IMR-90 (cell line): Measurements from ENCODE around the gene KRT78. TPM values are rescaled to one million over a fixed set of nuclear protein-coding genes. Genes with fewer than 3 reads are reported as not detected.

Experiments used
- ATAC-seq: fragments of 200-7000 bp; cut with Tn5 transposase; 2 replicates; pipeline ENCODE4 v1.9.1; 2020; ENCODE audit warnings: low read depth, mild to moderate bottlenecking, moderate library complexity
- BruUV-seq: library from RNA; stranded (reverse); fragments of 400-500 nt; replicated peaks from 2 replicates; lab custom pipeline; 2021; lab: Mats Ljungman, UMichigan
- CTCF ChIA-PET: fragments of 300-600 bp; formaldehyde crosslinking; extraction: SDS; loops from one replicate; lab custom pipeline; 2021; ENCODE audit warnings: antibody characterized with exemption; lab: Yijun Ruan, JAX
- POLR2A ChIA-PET: fragments of 300-600 bp; sonication (Branson Sonifier 250); formaldehyde crosslinking; loops from one replicate; lab custom pipeline; 2022; ENCODE audit warnings: antibody characterized with exemption; ENCODE audit not compliant: unreplicated experiment; lab: Charles Lee
- DNase-seq: peaks from one replicate; pipeline ENCODE4 v3.0.0; 2013
- H2AFZ ChIP-seq: replicated peaks from 2 replicates; pipeline ENCODE3; 2013; ENCODE audit warnings: low read length, mild to moderate bottlenecking; ENCODE audit not compliant: poor library complexity
- H2AK5ac ChIP-seq: 2 replicates; pipeline ENCODE4 v1.6.1; 2013; ENCODE audit warnings: low read depth, low read length, inconsistent platforms
- H2AK9ac ChIP-seq: replicated peaks from 2 replicates; pipeline ENCODE3; 2013; ENCODE audit warnings: mild to moderate bottlenecking, low read depth, low read length, moderate library complexity; ENCODE audit not compliant: poor library complexity
- H2BK120ac ChIP-seq: 2 replicates; pipeline ENCODE4 v1.6.1; 2013; ENCODE audit warnings: low read depth, low read length, inconsistent platforms
- H2BK15ac ChIP-seq: 3 replicates; pipeline ENCODE4 v1.6.1; 2013; ENCODE audit warnings: low read depth, low read length, inconsistent platforms
- H2BK20ac ChIP-seq: 2 replicates; pipeline ENCODE4 v1.6.1; 2013; ENCODE audit warnings: low read depth, mild to moderate bottlenecking, inconsistent platforms, low read length, moderate library complexity
- H2BK5ac ChIP-seq: 2 replicates; pipeline ENCODE4 v1.6.1; 2013; ENCODE audit warnings: mild to moderate bottlenecking, low read depth, low read length, inconsistent platforms; ENCODE audit not compliant: poor library complexity, severe bottlenecking
- H3K14ac ChIP-seq: replicated peaks from 2 replicates; pipeline ENCODE4 v1.6.1; 2013; ENCODE audit warnings: low read depth, low read length, inconsistent platforms
- H3K18ac ChIP-seq: 2 replicates; pipeline ENCODE4 v1.6.1; 2013; ENCODE audit warnings: low read depth, low read length, control low read depth
- H3K23ac ChIP-seq: 2 replicates; pipeline ENCODE4 v1.6.1; 2013; ENCODE audit warnings: low read depth, low read length, inconsistent platforms
- H3K27ac ChIP-seq: 2 replicates; pipeline ENCODE4 v1.5.1; 2013; ENCODE audit warnings: mild to moderate bottlenecking, control low read depth, low read length; ENCODE audit not compliant: insufficient read depth
- H3K27me3 ChIP-seq: 2 replicates; pipeline ENCODE4 v1.6.1; 2013; ENCODE audit warnings: low read length; ENCODE audit not compliant: control insufficient read depth, insufficient read depth
- H3K36me3 ChIP-seq: 2 replicates; pipeline ENCODE4 v1.6.1; 2013; ENCODE audit warnings: low read length, mixed read lengths; ENCODE audit not compliant: control insufficient read depth, insufficient read depth
- H3K4ac ChIP-seq: 2 replicates; pipeline ENCODE4 v1.6.1; 2013; ENCODE audit warnings: low read depth, low read length, inconsistent platforms
- H3K4me1 ChIP-seq: 2 replicates; pipeline ENCODE4 v1.6.1; 2013; ENCODE audit warnings: low read length, mixed read lengths; ENCODE audit not compliant: control insufficient read depth, insufficient read depth
- H3K4me2 ChIP-seq: 2 replicates; pipeline ENCODE4 v1.6.1; 2013; ENCODE audit warnings: low read depth, mild to moderate bottlenecking, control low read depth, low read length, moderate library complexity
- H3K4me3 ChIP-seq: 2 replicates; pipeline ENCODE4 v1.5.1; 2013; ENCODE audit warnings: low read depth, mild to moderate bottlenecking, control low read depth, low read length, moderate library complexity; ENCODE audit not compliant: insufficient read depth
- H3K56ac ChIP-seq: 2 replicates; pipeline ENCODE4 v1.6.1; 2013; ENCODE audit warnings: low read length, inconsistent platforms; ENCODE audit not compliant: insufficient read depth; ENCODE audit errors: extremely low read depth
- H3K79me1 ChIP-seq, 2 experiments: 2 replicates each; pipeline ENCODE4 v1.6.1; 2013; ENCODE audit warnings: low read length in 2 of 2, inconsistent platforms in 1 of 2, low read depth in 1 of 2
- H3K9ac ChIP-seq: 2 replicates; pipeline ENCODE4 v1.6.1; 2013; ENCODE audit warnings: low read depth, low read length, control low read depth
- H3K9me1 ChIP-seq: 2 replicates; pipeline ENCODE4 v1.6.1; 2013; ENCODE audit warnings: low read length, inconsistent platforms; ENCODE audit not compliant: insufficient read depth
- H3K9me3 ChIP-seq: 2 replicates; pipeline ENCODE4 v1.6.1; 2013; ENCODE audit warnings: low read length; ENCODE audit not compliant: control insufficient read depth, insufficient read depth
- H4K20me1 ChIP-seq: 2 replicates; pipeline ENCODE4 v1.6.1; 2013; ENCODE audit warnings: low read length, inconsistent platforms; ENCODE audit not compliant: insufficient read depth
- H4K5ac ChIP-seq: 2 replicates; pipeline ENCODE4 v1.6.1; 2013; ENCODE audit warnings: mild to moderate bottlenecking, low read depth, low read length, control low read depth
- H4K8ac ChIP-seq, 2 experiments: 2 replicates each; pipeline ENCODE4 v1.6.1; 2013; ENCODE audit warnings: low read depth in 2 of 2, low read length in 2 of 2, control low read depth in 1 of 2, inconsistent platforms in 1 of 2
- H4K91ac ChIP-seq: 2 replicates; pipeline ENCODE4 v1.6.1; 2013; ENCODE audit warnings: low read depth, low read length, inconsistent platforms; ENCODE audit not compliant: insufficient read depth
- BHLHE40 ChIP-seq: fragments of 150-350 bp; IDR thresholded peaks from 2 replicates; pipeline ENCODE4 v1.6.1; 2016; ENCODE audit warnings: mild to moderate bottlenecking, low read depth, low read length
- CEBPB ChIP-seq: IDR thresholded peaks from 2 replicates; pipeline ENCODE4 v1.6.1; 2012; ENCODE audit warnings: low read depth, low read length, improper control_type of control experiment
- CHD1 ChIP-seq: IDR thresholded peaks from 2 replicates; pipeline ENCODE4 v1.6.1; 2012; ENCODE audit warnings: low read depth, low read length, improper control_type of control experiment
- FOS ChIP-seq: fragments of 150-350 bp; IDR thresholded peaks from 2 replicates; pipeline ENCODE4 v1.6.1; 2016; ENCODE audit warnings: low read depth, low read length
- MAFK ChIP-seq: IDR thresholded peaks from 2 replicates; pipeline ENCODE4 v1.6.1; 2012; ENCODE audit warnings: low read depth, low read length, improper control_type of control experiment
- MAZ ChIP-seq: IDR thresholded peaks from 2 replicates; pipeline ENCODE4 v1.6.1; 2012; ENCODE audit warnings: low read depth, mild to moderate bottlenecking, low read length, improper control_type of control experiment, moderate library complexity, borderline replicate concordance
- MXI1 ChIP-seq: IDR thresholded peaks from 2 replicates; pipeline ENCODE4 v1.6.1; 2012; ENCODE audit warnings: low read depth, mild to moderate bottlenecking, low read length, moderate library complexity, borderline replicate concordance
- NFE2L2 ChIP-seq: fragments of 150-350 bp; IDR thresholded peaks from 2 replicates; pipeline ENCODE4 v1.6.1; 2016; ENCODE audit warnings: low read depth, mild to moderate bottlenecking, low read length
- POLR2A ChIP-seq: IDR thresholded peaks from 2 replicates; pipeline ENCODE4 v1.6.1; 2012; ENCODE audit warnings: mild to moderate bottlenecking, low read depth, low read length
- RAD21 ChIP-seq: IDR thresholded peaks from 2 replicates; pipeline ENCODE4 v1.6.1; 2012; ENCODE audit warnings: low read length, improper control_type of control experiment
- RCOR1 ChIP-seq: IDR thresholded peaks from 2 replicates; pipeline ENCODE4 v1.6.1; 2012; ENCODE audit warnings: mild to moderate bottlenecking, low read length, improper control_type of control experiment; ENCODE audit not compliant: insufficient replicate concordance
- RFX5 ChIP-seq: IDR thresholded peaks from 2 replicates; pipeline ENCODE4 v1.8.0; 2012; ENCODE audit warnings: low read depth, mild to moderate bottlenecking, low read length, moderate library complexity
- SMC3 ChIP-seq: fragments of 150-350 bp; IDR thresholded peaks from 2 replicates; pipeline ENCODE4 v1.6.1; 2016; ENCODE audit warnings: low read depth, mild to moderate bottlenecking, antibody characterized with exemption, low read length, moderate library complexity
- USF2 ChIP-seq: fragments of 150-350 bp; IDR thresholded peaks from 2 replicates; pipeline ENCODE4 v1.6.1; 2017; ENCODE audit warnings: mild to moderate bottlenecking, antibody characterized with exemption, low read length, low read depth
- WGBS, 2 experiments: methylation state at CpG; one replicate each; pipeline versions ENCODE4 v1.1.5 to v1.1.7; 2013; ENCODE audit warnings: missing lambda C conversion rate in 2 of 2; ENCODE audit not compliant: insufficient read length in 1 of 2; ENCODE audit errors: extremely low coverage in 2 of 2; 5-methylcytosine and 5-hydroxymethylcytosine counted together
- dilution Hi-C: fragments of 300-500 bp; cut with HindIII; formaldehyde crosslinking; loops from one replicate; pipeline ENCODE4 v1.14.3; 2018; ENCODE audit warnings: low sequenced_read_pairs; ENCODE audit not compliant: unreplicated experiment
- in situ Hi-C: fragments of 300-500 bp; cut with MboI; formaldehyde crosslinking; loops from 3 replicates; pipeline ENCODE4 v1.14.3; 2019; ENCODE audit warnings: low sequenced_read_pairs, inconsistent platforms, mixed read lengths
- intact Hi-C: fragments of 100-400 bp; cut with micrococcal nuclease; formaldehyde crosslinking; loops from 2 replicates; pipeline ENCODE4 v1.10.0; 2022
- polyA plus RNA-seq, 3 experiments: library from polyadenylated mRNA; depleted of rRNA; stranded (reverse); fragments of >200 nt; gene quantifications; 2 replicates each; pipeline ENCODE4 v1.2.3, GENCODE V29; 2012; ENCODE audit warnings: low replicate concordance in 1 of 3
- total RNA-seq: library from RNA; depleted of rRNA; stranded (reverse); fragments of >200 nt; gene quantifications from 2 replicates; pipeline ENCODE4 v1.2.3, GENCODE V29; 2012
- TF ChIP-seq, protein P1 (sequence below): fragments of 150-350 bp; IDR thresholded peaks from 2 replicates; pipeline ENCODE4 v1.6.1; 2016; ENCODE audit warnings: low read depth, mild to moderate bottlenecking, low read length, moderate library complexity, borderline replicate concordance
- TF ChIP-seq, protein P2 (sequence below): conservative IDR thresholded peaks from 2 replicates; pipeline ENCODE4 v1.5.1; 2012; ENCODE audit warnings: mild to moderate bottlenecking, low read depth, low read length, improper control_type of control experiment

Gene KRT78
- total and polyA plus RNA-seq, 2 of the 4 experiments (the other 2 are of a cell fraction), result not detected

GRCh38 chr12:52845946-52846345 lies 2.8 kb downstream of the KRT78 start:
- H3K9me1 ChIP-seq, result no peaks in the 10 kb centered on the region
- dilution Hi-C loops, result no loop called here
- H2AK9ac ChIP-seq, result no peak overlapping the region
- H3K79me1 ChIP-seq, result no peaks in the 10 kb centered on the region
- H3K4me2 ChIP-seq, result no peak overlapping the region
- no peak overlapping the region for H3K18ac ChIP-seq
- H3K9ac ChIP-seq, result no peak overlapping the region
- TF ChIP-seq CHD1, result no peak
- TF ChIP-seq POLR2A, result no peak
- TF ChIP-seq RCOR1, result no peak
- TF ChIP-seq MAFK, result no peak
- TF ChIP-seq BHLHE40, result no peak
- no peak for TF ChIP-seq SMC3
- TF ChIP-seq RAD21, result no peak
- TF ChIP-seq MAZ, result no peak
- TF ChIP-seq, protein P1, sequence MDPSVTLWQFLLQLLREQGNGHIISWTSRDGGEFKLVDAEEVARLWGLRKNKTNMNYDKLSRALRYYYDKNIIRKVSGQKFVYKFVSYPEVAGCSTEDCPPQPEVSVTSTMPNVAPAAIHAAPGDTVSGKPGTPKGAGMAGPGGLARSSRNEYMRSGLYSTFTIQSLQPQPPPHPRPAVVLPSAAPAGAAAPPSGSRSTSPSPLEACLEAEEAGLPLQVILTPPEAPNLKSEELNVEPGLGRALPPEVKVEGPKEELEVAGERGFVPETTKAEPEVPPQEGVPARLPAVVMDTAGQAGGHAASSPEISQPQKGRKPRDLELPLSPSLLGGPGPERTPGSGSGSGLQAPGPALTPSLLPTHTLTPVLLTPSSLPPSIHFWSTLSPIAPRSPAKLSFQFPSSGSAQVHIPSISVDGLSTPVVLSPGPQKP, result no peak
- TF ChIP-seq, protein P2, sequence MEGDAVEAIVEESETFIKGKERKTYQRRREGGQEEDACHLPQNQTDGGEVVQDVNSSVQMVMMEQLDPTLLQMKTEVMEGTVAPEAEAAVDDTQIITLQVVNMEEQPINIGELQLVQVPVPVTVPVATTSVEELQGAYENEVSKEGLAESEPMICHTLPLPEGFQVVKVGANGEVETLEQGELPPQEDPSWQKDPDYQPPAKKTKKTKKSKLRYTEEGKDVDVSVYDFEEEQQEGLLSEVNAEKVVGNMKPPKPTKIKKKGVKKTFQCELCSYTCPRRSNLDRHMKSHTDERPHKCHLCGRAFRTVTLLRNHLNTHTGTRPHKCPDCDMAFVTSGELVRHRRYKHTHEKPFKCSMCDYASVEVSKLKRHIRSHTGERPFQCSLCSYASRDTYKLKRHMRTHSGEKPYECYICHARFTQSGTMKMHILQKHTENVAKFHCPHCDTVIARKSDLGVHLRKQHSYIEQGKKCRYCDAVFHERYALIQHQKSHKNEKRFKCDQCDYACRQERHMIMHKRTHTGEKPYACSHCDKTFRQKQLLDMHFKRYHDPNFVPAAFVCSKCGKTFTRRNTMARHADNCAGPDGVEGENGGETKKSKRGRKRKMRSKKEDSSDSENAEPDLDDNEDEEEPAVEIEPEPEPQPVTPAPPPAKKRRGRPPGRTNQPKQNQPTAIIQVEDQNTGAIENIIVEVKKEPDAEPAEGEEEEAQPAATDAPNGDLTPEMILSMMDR, result no peak
- no peak for TF ChIP-seq NFE2L2
- TF ChIP-seq USF2, result no peak
- no peak for TF ChIP-seq FOS
- no peak for TF ChIP-seq CEBPB
- TF ChIP-seq RFX5, result no peak
- no peak for TF ChIP-seq MXI1
- no peak overlapping the region for H3K14ac ChIP-seq
- no peak overlapping the region for H4K5ac ChIP-seq
- no peak overlapping the region for H4K8ac ChIP-seq
- no peak overlapping the region for H2BK15ac ChIP-seq
- in situ Hi-C loops, result no loop called here
- H3K27me3 ChIP-seq, result peaks cover 42% of the 10 kb centered on the region
- H3K9me3 ChIP-seq, result no peaks in the 10 kb centered on the region
- H2BK20ac ChIP-seq, result no peak overlapping the region
- 20% methylated on average over 1 of the region's 1 CpG; no CpG with 5 or more reads in 1 of the 2 experiments for WGBS, 2 experiments
- no peaks in the 10 kb centered on the region for H4K20me1 ChIP-seq
- no peaks in the 10 kb centered on the region for H3K4me1 ChIP-seq
- H4K91ac ChIP-seq, result no peak overlapping the region
- CTCF ChIA-PET, result no interaction called here
- H3K56ac ChIP-seq, result no peak overlapping the region
- H3K27ac ChIP-seq, result no peak overlapping the region
- no peak overlapping the region for H3K4ac ChIP-seq
- H3K23ac ChIP-seq, result no peak overlapping the region
- H3K4me3 ChIP-seq, result no peak overlapping the region
- DNase-seq (no peak), ATAC-seq (no peak)
- no TSS peak for BruUV-seq
- no peak overlapping the region for H2BK120ac ChIP-seq
- no peak overlapping the region for H2AK5ac ChIP-seq
- no peaks in the 10 kb centered on the region for H3K36me3 ChIP-seq
- intact Hi-C loops, result no loop called here
- no peak overlapping the region for H2AFZ ChIP-seq
- no peak overlapping the region for H2BK5ac ChIP-seq
- POLR2A ChIA-PET, result no interaction called here
